Measurements from ENCODE around the gene CAPN13.

Gene CAPN13

DNA sequence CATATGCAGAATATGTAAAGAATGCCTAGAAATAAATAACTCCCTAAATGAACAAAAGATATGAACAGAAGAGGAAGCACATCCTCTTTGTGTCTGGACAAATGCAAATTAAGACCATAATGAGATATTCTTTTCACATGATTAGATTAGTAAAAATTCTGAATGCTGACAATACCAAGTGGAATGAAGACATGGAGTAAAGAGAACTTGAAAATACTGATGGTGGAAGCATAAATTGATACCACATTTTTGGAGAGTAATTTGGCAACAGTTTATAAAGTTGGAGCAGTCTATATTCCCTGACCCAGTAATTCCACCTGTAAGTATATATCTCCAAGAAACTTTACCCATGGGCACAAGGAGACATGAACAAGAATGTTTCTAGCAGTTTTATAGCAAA is 130.0 kb downstream of the CAPN13 start:
- DNase-seq = no peak
- in situ Hi-C loops (cut with HindIII; ENCODE audit: low pct_ligation_motif_present, low pct_unique_long_range_greater_than_20kb, low sequenced_read_pairs) = no loop called here

DNA sequence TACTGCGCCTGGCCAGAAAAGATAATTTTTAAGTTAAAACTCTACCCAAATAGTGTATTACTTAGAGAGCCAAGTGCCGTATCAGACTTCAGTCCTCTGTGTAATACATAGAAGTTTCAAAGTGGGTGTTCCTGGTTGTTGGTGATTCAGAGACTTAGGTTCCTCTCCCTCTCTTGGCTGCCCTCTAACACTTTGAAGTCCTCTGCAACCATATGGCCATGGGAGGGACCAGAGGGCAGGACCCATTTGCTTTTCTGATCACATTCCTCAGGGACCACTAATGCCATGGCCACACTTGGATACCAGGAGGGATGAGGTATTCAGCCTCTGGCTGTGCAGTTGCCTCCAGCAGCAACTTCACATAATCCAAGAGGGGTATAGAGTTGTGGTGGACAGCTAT is 131.5 kb downstream of the CAPN13 start:
- no peak for DNase-seq
- in situ Hi-C loops (cut with HindIII; ENCODE audit: low pct_ligation_motif_present, low pct_unique_long_range_greater_than_20kb, low sequenced_read_pairs) = no loop called here

DNA sequence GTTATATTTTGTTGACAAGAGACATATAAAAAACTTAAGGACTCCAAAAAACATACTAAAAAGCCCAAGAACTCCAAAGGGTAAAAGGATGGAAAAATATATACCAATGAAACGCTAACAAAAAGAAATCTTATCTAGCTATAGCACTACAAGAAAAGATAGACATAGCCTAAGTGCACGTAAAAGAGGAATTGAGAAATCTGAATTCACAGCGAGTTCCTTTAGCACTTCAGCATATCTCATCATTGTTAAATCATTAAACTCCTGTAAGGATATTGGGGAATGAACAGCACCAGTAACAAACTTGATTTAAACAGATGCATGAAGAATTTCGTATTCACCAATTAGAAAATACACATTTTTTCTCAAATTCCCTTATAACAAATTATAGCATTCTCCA is 134.1 kb downstream of the CAPN13 start:
- in situ Hi-C loops (cut with HindIII; ENCODE audit: low pct_ligation_motif_present, low pct_unique_long_range_greater_than_20kb, low sequenced_read_pairs) = loop anchor here (25.0 kb wide), 1 partner anchor 461 kb away; no protein-coding TSS in a partner anchor
- no peak for DNase-seq
